CD4-positive, alpha-beta T cell treated with Interleukin-21 for 1 hour (primary cell): ENCODE measurements around the gene KHDC3L.
"Not testable (repeated sequence)": the region's sequence is repeated elsewhere in the genome, so short reads cannot be mapped to it uniquely, and the experiment has no call there.

Source experiments
- DNase-seq: peaks from one replicate; pipeline ENCODE4 v3.0.0-alpha.2; 2020

Gene KHDC3L

DNA sequence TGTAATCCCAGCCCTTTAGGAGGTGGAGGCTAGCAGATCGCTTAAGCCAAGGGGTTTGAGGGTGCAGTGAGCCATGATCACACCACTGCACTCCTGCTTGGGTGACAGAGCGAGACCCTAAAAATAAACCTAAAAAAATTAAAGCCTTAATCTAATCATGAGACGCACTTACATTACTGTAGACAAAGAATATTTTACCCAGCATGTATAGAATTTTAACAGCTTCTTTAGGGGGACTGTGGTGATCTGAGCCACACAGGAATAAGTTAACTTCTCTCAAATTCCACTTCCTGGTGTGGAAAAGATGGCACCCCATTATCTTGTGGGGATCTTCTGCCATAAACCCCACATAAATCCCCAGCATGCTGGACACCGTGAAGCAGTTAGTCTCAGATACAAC lies 9.5 kb downstream of the KHDC3L start:
- DNase-seq = no peak

DNA sequence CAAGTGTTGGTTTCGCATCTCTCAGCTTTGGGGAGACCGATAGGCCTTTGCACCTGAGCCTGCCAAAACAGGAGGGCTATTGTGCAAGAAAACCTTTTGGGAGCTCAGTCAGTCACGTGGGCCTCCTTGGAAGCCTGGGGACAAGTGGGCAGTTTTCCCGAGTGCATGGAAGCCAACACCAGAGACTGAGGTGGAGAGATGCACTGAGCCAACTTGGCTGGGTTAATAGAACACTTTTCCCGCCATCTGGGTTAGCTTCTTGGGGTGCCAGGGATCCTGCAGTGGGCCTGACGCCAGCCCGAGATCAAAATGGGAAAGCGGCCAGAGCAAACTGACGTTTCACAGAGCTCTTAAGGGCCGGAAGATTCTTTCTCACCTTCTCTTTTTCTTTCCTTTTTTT lies 10.1 kb downstream of the KHDC3L start:
- no peak for DNase-seq

DNA sequence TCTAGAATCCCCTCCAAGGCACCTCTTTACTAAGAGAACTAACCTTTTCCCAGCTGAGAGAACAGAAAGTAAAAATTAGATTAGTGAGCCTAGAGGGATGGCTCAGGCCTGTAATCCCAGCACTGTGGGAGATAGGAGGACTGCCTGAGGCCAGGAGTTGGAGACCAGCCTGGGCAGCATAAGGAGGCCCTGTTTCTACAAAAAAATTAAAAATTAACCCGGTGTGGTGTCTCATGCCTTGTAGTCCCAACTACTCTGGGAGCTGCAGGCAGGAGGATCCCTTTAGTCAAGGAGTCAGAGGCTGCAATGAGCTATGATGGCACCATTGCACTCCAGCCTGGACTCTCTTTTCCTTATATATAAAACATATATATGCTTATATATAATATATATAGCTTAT lies 12.8 kb downstream of the KHDC3L start:
- no peak for DNase-seq

DNA sequence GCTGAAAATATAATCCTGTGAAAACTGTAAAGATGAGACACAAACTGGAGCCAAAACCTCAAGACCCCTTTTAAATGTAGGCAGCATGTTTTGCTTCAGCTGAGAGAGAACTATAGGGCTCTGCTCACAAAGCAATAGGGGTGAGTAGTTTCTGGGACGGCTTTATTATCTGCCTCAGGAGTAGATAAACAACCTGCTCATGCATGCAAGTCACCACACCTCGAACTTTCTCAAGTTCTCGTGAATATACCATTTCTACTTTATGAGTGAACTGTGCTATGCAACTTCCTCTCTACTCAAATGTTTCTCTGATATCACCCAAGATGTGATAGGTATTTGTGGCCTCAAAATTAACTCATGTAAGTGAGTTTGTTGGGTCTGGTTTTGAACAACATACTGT lies 14.8 kb downstream of the KHDC3L start:
- DNase-seq = no peak

DNA sequence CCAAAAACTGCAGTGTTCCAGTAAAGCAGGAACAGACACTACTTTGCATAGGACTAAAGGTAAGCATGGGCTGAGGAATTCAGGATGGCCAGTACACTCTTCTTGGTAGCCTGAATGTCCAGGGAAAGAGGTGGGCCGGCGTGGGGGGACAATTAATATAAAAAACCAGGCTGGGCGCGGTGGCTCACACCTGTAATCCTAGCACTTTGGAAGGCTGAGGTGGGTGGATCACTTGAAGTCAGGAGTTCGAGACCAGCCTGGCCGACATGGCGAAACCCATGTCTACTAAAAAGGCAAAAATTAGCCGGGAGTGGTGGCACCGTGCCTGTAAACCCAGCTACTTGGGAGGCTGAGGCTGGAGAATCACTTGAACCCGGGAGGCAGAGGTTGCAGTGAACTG lies 19.1 kb downstream of the KHDC3L start:
- not testable (repeated sequence) for DNase-seq

DNA sequence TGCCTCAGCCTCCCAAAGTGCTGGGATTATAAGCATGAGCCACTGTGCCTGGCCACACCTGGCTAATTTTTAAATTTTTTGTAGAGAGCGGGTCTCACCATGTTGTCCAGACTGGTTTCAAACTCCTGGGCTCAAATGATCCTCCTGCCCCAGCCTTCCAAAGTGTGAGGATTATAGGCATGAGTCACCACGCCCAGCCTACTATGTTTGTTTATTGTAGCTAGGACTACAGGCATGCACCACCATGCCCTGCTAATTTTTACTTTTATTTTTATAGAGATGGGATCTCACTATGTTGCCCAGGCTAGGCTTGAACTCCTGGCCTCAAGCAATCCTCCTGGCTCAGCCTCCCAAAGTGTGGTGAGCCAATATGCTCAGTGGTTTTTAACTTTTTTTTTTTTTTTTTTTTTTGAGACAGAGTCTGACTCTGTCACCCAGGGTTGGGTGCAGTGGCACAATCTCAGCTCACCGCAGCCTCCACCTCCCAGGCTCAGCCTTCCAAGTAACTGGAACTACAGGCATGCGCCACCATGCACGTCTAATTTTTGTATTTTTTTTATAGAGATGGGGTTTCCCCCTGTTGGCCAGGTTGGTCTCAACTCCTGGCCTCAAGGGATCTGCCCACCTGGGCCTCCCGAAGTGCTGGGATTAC lies 20.1 kb downstream of the KHDC3L start:
- DNase-seq = no peak

DNA sequence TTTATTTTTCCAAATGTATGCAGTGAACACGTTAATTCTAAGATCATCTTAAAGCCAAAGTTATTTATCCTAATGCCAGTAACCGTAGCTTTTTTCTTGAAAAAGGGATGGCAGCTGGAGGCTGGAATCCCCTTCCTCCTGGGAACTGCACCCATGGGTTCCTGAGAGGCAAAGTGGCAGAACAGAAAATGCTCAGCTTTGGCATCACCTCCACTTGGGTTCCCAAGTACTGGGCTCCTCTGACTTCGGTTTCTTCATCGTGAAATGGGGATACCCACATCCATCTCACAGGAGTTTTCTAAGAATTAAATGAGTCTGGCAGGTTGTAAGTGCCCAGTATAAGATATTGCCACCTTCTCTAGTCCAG lies 26.0 kb downstream of the KHDC3L start:
- no peak for DNase-seq

DNA sequence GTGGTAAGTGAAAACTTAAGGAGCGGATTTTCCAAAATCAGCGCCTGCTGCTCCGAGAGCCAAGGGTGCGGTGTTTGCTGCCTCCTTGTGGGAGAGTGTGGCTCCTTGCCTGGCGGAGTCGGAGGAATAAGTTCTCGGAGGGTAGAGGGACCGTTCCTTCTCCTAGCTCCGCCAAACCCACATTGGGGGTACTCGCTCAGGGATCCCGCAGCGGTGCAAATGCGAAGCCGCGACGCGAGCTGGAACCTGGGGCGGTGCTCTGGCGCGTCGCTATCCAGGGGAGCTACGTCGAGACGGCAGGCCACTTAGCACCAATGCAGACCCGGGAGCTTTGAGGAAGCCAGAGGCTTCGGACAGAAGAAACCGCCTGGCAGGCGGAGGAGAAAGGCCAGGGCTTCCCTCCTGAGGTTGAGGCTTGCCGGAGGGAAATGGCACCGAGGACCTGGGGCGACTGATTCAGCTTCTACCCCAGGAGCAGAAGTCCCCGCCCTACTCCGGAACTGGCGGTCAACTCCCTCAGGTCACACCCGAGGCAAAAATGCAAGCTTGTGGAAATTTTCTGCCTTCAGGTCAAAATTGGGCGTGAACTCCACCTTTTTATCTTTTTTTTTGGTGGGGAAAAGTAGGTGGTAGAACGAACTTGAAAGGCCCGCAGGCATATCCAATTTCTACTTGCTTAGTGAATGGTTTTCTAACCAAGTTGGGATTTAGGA lies 26.5 kb downstream of the KHDC3L start:
- DNase-seq = peak; percentile 73

DNA sequence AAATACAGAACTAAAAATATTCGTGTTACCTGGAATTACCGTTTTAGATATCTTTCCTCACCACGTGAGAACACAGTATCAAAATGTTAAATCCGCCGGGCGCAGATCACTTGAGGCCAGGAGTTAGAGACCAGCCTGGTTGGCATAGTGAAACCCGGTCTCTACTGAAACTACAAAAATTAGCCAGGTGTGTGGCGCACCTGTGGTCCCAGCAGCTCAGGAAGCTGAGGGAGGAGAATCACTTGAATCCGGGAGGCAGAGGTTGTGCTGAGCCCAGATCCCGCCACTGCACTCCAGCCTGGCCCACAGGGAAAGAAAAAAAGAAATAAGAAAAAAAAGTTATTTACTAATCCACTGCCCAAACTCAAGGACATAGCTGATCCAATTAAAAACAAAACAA lies 27.4 kb downstream of the KHDC3L start:
- no peak for DNase-seq

DNA sequence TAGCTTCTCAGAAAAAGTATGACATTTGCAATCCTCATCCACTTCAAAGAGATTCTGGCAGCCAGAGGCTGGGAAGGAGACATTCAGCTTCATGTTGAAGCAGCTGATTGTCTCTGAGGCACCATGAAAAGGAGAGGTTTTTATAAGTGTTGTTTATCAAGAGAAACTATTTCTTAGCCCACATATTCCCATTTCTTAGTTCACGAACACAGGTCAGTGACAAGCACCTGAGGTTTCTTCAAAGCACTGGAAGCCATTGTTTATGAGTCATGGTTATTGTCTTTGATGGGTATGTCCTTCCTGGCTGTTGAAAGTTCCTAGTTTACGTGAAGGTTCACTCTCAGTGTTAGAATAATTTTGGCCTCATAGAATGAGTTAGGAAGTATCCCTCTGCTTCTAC lies 29.2 kb downstream of the KHDC3L start:
- DNase-seq = peak; percentile 28

DNA sequence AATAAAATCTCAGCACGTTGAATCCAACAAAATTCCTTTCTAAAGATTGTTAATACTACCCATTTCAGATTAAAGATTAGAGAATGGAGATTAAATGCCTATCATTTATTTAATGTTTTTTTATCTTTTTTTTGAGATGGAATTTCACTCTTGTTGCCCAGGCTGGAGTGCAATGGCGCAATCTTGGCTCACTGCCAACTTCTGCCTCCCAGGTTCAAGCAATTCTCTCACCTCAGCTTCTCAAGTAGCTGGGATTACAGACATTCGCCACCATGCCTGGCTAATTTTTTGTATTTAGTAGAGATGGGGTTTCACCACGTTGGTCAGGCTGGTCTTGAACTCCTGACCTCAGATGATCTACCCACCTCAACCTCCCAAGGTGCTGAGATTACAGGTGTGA lies 29.7 kb downstream of the KHDC3L start:
- not testable (repeated sequence) for DNase-seq

DNA sequence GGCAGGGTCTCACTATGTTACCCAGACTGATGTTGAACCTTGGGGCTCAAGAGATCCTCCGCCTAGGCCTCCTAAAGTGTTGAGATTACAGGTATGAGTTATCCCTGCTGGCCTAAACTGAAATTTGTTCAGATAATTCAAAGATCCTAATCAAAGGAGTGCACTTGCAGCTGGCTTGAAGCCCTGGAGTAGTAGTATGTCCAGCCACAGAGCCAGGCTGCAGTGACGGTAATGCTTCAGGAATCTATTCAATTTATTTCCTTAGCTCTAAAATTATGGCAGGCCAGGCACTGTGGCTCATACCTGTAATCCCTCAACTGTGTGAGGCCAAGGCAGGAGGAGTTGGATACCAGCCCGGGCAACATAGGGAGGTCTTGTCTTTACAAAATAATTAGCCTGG lies 30.8 kb downstream of the KHDC3L start:
- DNase-seq = no peak

DNA sequence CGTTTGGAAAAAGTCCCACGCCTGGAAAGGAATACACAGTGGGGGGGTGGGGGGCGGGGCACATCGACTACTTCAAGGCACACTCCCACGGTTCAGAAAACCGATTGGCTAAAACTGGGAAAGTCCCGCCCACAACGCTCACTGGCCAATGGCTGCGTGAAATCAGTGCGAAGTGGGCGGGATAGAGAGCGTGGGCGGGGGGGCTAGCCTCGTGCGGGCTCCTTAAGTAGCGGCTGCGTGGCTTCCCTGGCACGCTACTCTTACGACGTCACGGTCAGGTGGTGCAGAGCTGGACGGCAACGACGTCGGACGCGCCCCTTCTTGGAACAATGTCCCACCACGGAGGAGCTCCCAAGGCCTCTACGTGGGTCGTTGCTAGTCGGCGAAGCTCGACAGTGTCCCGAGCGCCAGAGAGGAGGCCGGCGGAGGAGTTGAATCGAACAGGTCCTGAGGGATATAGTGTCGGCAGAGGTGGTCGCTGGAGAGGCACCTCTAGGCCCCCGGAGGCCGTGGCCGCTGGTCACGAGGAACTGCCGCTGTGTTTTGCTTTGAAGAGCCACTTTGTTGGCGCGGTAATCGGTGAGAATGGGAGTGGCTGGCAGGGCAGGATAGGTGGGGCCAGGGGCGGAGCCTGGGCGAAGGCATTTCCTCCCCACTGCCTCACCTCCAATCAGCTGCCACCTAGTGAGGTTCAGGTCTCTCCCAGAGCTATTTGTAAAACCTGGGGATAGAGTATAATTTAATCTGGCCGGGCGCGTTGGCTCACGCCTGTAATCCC lies 32.3 kb downstream of the KHDC3L start, which contains the start of gene DDX43:
TSS of gene DDX43 (plus strand) at position 252 of the 778 bp plus-strand sequence. CDS start at position 330, 78 bp downstream.
- peak; percentile 82 for DNase-seq

DNA sequence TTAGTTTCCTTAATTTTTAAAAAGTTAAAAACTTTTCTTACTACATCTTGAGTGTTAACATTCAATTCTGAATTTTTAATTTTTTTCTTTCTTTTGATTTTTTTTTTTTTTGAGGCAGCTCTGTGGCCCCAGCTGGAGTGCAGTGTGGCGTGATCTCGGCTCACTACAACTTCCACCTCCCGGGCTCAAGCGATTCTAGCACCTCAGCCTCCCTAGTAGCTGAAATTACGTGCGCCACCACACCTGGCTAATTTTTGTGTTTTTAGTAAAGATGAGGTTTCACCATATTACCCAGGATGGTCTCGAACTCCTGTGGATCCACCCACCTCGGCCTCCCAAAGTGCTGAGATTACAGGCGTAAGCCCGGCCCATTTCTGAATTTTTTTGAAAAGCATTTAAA lies 33.4 kb downstream of the KHDC3L start:
- DNase-seq = no peak

DNA sequence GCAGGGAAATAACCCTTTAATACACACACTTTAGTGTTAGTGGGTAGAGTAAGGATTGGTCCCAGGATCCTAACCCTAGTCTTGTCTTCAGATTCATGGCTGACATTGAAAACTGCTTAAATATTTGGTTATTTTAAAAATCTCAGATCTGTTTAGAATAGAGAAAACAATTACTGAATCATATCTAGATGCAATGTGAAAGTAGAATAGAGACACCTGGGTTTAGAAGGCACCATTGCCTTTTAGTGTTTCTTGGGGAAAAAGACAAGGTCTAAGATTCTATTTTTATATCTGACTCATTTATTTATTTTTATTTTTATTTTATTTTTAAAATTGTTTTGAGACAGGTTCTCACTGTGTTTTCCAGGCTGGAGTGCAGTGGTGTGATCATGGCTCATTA lies 38.2 kb downstream of the KHDC3L start:
- no peak for DNase-seq

DNA sequence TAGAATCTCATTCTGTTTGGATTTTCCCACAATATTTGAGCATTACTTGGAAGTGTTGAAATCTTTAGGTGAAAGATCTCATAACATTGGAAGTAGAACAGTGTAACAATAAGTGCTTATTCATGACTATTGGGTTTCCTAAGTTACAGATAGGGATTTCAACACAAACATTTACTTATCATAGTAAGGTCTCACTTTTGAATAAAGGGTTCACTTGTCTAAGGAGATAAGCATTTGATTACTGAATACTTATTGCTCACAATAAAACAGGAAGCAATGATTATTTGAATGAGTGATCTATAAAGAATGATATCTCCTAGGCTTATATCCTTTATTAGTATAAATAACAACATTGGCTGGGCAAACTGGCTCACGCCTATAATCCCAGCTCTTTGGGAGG lies 46.9 kb downstream of the KHDC3L start:
- DNase-seq = no peak

DNA sequence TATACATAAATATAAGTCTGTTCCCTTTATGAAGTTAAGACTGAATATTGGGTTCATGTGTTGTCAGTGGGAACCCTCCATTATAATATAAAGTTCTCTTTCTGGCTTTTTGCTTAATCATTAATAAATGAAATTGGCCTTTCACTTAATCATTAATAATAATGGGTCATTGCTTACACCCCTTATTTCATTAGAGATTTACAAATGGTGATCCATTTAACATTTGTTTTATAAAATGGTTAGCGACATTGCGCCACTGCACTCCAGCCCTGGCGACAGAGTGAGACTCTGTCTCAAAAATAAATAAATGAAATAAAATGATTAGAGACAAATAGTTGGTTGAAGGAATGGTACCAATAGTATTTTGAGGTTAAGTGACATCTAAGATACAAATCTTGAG lies 50.6 kb downstream of the KHDC3L start:
- no peak for DNase-seq
